NCI-H1694 treated with DMSO at 0.1 percent for 48 hours (cell line): Measurements from ENCODE around the gene WNT2B.

Experiments
- DNase-seq: peaks from one replicate; lab custom pipeline; 2025; lab: John Stamatoyannopoulos, UW

Gene WNT2B

GRCh38 chr1:112527266-112528010 is 18.7 kb downstream of the WNT2B start:
- no peak for DNase-seq

DNA sequence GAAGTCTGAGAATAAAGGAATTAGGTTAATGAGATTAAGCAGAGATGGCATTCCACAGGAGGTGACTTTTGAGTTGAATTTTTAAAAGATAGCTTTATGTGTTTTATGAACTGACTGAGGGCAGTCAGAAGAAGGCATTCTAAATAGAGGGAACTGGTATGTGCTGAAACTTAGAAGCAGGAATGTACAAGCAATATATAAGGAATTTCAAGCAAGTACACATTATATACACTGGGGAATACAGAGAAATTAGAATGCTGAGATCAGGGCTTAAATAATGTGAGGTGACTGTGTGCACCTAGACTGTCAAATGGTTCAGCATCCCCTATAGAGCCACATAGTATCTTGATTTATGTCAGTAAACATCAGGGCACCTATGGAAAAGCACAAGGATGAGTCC is 19.3 kb downstream of the WNT2B start:
- no peak for DNase-seq

DNA sequence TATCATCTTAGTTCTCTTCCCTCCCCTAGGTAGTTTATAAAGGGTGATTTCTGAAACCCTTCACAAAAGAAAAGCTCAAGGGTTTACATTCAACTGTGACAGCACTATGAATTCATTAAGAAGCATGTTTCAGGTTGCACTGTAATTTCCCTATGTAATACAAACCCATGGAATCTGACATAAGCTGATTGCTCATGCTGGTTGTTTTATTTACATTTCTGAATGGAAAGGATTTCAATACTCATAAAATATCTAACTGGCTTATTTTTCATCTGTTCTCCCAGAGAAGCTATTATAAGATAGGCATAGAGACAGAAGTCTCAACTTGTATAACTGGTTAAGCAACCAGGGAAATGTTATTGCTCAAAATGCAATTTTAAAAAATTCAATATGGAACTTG is 20.5 kb downstream of the WNT2B start:
- DNase-seq, result no peak

- DNase-seq, result no peak
Measured at GRCh38 chr1:112530832-112531231, 22.1 kb downstream of the WNT2B start.

- no peak for DNase-seq
Measured at GRCh38 chr1:112532064-112532463, 23.3 kb downstream of the WNT2B start.

GRCh38 chr1:112533029-112533428 is 24.3 kb downstream of the WNT2B start:
- DNase-seq, result no peak

- DNase-seq, result no peak
Measured at GRCh38 chr1:112536561-112536960, 27.8 kb downstream of the WNT2B start.

- DNase-seq, result no peak
Measured at GRCh38 chr1:112537456-112537855, 28.7 kb downstream of the WNT2B start.

DNA sequence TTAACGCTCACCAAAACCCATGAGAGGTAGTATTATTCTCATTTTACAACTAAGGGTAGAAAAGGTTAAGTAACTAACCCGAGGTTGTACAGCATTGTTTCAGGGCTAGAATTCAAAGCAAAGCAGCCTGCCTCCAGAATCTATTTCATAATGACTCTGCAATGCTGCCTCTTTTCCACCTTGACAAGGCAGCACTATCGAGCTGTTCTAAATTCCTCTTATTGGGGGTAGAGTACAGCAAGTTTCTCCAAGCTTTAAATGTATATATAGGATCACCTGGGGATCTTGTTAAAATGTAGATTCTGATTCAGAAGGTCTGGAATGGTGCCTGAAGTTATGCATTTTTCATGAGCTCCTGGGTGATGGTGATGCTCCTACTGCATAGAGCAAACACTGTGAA is 30.1 kb downstream of the WNT2B start:
- no peak for DNase-seq

- no peak for DNase-seq
Measured at GRCh38 chr1:112540226-112540794, 31.5 kb downstream of the WNT2B start.

- no peak for DNase-seq
Measured at GRCh38 chr1:112541299-112541698, 32.5 kb downstream of the WNT2B start.

DNA sequence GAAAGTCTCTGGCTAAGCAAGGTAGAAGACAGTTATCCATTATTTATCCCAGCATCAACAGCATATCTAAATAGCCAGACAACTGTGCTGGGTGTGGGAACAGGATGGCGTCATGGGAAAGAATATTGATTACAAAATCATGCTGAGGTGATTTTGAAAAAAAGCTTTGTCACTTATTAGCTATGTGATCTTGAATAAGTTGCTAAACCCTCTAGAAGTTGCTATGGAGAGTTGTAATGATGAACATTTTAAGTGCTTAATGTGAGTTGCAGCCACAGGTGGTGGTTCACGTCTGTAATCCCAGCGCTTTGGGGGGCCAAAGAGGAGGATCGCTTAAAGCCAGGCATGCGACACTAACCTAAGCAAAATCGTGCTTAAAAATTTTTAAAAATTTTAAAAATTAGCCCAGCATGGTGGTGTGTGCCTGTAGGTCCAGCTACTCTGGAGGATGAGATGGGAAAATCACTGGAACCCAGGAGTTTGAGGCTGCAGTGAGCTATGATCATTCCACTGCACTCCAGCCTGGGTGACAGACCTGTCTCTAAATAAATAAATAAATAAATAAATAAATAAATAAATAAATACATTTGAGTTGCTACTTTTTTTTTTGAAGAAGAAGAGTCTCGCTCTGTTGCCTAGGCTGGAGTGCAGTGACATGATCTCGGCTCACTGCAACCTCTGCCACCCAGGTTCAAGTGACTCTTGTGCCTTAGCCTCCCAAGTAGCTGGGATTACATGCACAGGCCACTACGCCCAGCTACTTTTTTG is 33.6 kb downstream of the WNT2B start:
- DNase-seq, result no peak

GRCh38 chr1:112544011-112544688 is 35.4 kb downstream of the WNT2B start:
- no peak for DNase-seq

DNA sequence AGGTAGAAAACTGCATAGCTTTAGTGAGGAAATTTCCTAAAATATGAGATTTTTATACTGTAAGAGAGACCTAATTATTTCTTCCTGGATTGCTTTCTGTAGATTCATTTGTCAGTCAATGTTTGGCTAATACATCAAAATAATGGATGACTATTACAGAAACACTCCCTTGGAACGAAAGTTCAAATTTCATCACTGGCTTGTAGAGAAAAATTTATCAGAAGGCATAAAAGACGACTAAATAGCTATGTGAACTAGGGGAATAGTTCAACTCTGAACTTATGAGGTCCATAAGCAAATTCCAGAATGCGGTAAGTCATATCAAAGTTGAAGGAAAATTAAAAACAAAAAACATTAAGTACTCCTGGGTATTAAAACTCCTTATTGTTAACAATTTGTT is 36.0 kb downstream of the WNT2B start:
- DNase-seq, result no peak

DNA sequence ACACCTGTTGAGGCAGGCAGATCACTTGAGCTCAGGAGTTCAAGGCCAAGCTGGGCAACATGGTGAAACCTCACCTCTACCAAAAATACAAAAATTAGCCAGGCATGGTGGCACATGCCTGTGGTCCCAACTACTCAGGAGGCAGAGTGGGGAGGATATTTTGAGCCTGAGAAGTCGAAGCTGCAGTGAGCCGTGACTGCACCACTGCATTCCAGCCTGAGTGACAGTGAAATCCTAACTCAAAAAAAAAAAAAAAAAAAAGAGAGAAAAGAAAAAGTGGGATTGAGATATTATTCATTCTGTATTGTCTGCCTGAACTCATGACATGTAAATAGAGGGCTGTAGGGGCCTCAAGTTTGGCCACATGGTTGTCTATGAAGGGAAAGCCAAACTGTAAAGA is 37.3 kb downstream of the WNT2B start:
- no peak for DNase-seq

DNA sequence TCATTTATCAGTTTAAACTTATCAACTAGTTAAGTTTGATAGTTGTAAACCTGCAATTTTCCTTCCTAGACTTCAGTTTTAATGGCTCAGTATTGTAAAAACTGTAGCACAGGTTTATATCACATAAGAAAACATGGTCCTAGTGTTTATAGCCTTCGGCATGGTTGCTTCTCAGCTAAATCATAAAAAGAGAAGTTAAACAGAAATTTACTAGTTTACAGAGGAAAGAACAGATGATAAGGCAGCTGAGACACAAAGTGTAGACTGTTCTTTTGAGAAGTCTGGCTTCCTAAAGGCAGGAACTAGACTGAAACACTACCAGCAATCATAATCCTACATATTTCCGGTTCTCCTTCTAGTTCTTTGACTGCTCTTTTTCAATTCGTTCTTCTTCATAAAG is 39.8 kb downstream of the WNT2B start:
- no peak for DNase-seq

DNA sequence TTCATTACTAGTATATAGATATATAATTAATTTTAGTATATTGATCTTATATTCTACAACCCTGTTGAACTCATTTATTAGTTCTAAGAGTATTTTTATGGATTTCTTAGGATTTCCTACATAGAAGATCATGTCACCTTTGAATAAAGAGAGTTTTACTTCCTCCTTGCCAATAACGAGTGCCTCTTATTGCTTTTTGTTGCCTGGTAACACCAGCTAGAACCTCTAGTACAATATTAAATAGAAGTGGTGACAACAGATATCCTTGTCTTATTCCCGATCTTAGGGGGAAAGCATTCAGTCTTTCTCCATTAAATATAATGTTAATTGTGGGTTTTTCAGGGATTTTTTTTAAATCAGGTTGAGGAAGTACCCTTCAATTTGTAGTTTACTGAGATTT is 40.8 kb downstream of the WNT2B start:
- no peak for DNase-seq

DNA sequence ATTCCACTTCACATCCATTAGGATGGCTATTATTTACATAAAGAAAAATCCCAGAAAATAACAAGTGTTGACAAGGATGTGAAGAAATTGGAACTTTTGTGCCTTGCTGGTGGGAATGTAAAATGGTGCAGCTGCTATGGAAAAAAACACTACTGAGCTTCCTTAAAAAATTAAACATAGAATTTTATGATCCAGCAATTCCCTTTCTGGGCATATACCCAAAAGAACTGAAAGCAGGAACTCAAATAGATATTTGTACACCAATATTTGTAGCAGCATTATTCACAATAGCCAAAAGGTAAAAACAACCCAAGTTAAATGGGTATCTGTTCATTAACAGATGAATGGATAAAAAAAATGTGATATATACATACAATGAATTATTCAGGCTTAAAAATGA is 45.6 kb downstream of the WNT2B start:
- no peak for DNase-seq

- no peak for DNase-seq
Measured at GRCh38 chr1:112557385-112557784, 48.6 kb downstream of the WNT2B start.

GRCh38 chr1:112558634-112559033 is 49.9 kb downstream of the WNT2B start:
- no peak for DNase-seq

DNA sequence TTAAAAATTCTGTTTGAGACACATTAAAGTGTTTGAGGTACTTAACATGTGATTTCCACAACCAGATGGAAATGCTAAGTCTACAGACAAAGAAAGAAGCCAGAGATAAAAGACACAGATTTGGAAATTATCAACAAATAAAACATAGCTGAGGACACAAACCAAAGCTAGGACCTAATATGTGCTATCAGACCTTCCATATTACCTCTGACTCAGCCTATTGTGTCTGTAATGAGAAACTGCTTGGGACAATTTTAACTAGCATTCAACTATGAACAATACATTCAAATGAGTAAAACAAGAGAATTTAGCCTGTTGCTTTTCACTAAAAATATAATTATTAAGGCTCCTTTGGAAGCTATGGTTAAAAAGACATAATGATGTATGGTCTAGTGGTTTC is 54.6 kb downstream of the WNT2B start:
- no peak for DNase-seq

GRCh38 chr1:112564081-112564480 is 55.3 kb downstream of the WNT2B start:
- DNase-seq, result no peak

GRCh38 chr1:112565800-112566199 is 57.0 kb downstream of the WNT2B start:
- no peak for DNase-seq
